GM19468 (cell line): ENCODE results near the gene LRRN4CL.
"Not testable (repeated sequence)": the region's sequence is repeated elsewhere in the genome, so short reads cannot be mapped to it uniquely, and the experiment has no call there.

Experiments
- ATAC-seq: cut with Tn5 transposase; IDR thresholded peaks from one replicate; pipeline ENCODE4 v1.9.1; 2021; ENCODE audit warnings: mild to moderate bottlenecking, moderate library complexity, moderate number of reproducible peaks; ENCODE audit not compliant: unreplicated experiment; ENCODE audit errors: extremely low read depth

LRRN4CL gene

GRCh38 chr11:62712276-62712812 is 23.0 kb upstream of the LRRN4CL start:
- no peak for ATAC-seq

GRCh38 chr11:62710001-62710345 is 20.6 kb upstream of the LRRN4CL start:
- no peak for ATAC-seq

- no peak for ATAC-seq
These were observed 20.1 kb upstream of the LRRN4CL start for GRCh38 chr11:62709247-62710000.

- no peak for ATAC-seq
These were observed 19.5 kb upstream of the LRRN4CL start for GRCh38 chr11:62708793-62709192.

- no peak for ATAC-seq
These were observed 19.1 kb upstream of the LRRN4CL start for GRCh38 chr11:62708392-62708791.

- no peak for ATAC-seq
These were observed 18.0 kb upstream of the LRRN4CL start, which contains the start of the genes BSCL2 and GNG3 for GRCh38 chr11:62707277-62707861. Gene BSCL2, minus strand, starts transcription at chr11:62707424. Its CDS starts 229 bp downstream, at chr11:62707195. Gene GNG3, plus strand, starts transcription at chr11:62707676. Its CDS starts 620 bp downstream, at chr11:62708296.

- no peak for ATAC-seq
These were observed 17.5 kb upstream of the LRRN4CL start for GRCh38 chr11:62706850-62707247.

- ATAC-seq: no peak
These were observed 16.8 kb upstream of the LRRN4CL start for GRCh38 chr11:62705880-62706849.

GRCh38 chr11:62705413-62705812 is 16.1 kb upstream of the LRRN4CL start:
- no peak for ATAC-seq

- not testable (repeated sequence) for ATAC-seq
These were observed 14.6 kb upstream of the LRRN4CL start for GRCh38 chr11:62703921-62704320.

GRCh38 chr11:62702246-62702645 is 12.9 kb upstream of the LRRN4CL start:
- no peak for ATAC-seq

- ATAC-seq: no peak
These were observed 5.3 kb upstream of the LRRN4CL start for GRCh38 chr11:62694455-62695167.

- ATAC-seq: not testable (repeated sequence)
These were observed 4.3 kb upstream of the LRRN4CL start for GRCh38 chr11:62693624-62694023.

GRCh38 chr11:62688491-62688890 is 839 bp downstream of the LRRN4CL start:
- no peak for ATAC-seq

GRCh38 chr11:62687508-62688396 is 1.6 kb downstream of the LRRN4CL start:
- ATAC-seq: no peak

- no peak for ATAC-seq
These were observed 6.8 kb downstream of the LRRN4CL start for GRCh38 chr11:62682518-62682917.

- no peak for ATAC-seq
These were observed 8.5 kb downstream of the LRRN4CL start for GRCh38 chr11:62680825-62681240.

- ATAC-seq: no peak
These were observed 10.3 kb downstream of the LRRN4CL start, which contains the start of gene UBXN1 for GRCh38 chr11:62678770-62679696. Gene UBXN1, minus strand, starts transcription at chr11:62679073. Its CDS starts 150 bp downstream, at chr11:62678923.
